Epithelial cell of esophagus (primary cell): Measurements from ENCODE around the gene STAT3.
"Not testable (repeated sequence)": the region's sequence is repeated elsewhere in the genome, so short reads cannot be mapped to it uniquely, and the experiment has no call there.

Experiments
- DNase-seq: peaks from one replicate; pipeline ENCODE4 v3.0.0; 2010; ENCODE audit warnings: low read depth
- H3K4me3 ChIP-seq: 2 replicates; pipeline ENCODE4 v1.5.1; 2011; ENCODE audit warnings: mild to moderate bottlenecking, low read length, control low read depth
- CTCF ChIP-seq: IDR thresholded peaks from 2 replicates; pipeline ENCODE4 v1.5.1; 2011; ENCODE audit warnings: low read depth, mild to moderate bottlenecking, low read length, control low read depth, inconsistent platforms; ENCODE audit not compliant: insufficient read depth; ENCODE audit errors: missing control alignments

Gene STAT3

GRCh38 chr17:42329025-42329976, 58.9 kb downstream of the STAT3 start:
- TF ChIP-seq CTCF: no peak
- H3K4me3 ChIP-seq: no peak overlapping the region
- DNase-seq: peak; percentile 91

- H3K4me3 ChIP-seq: no peak overlapping the region
- peak; percentile 11 for TF ChIP-seq CTCF
- peak; percentile 96 for DNase-seq
Measured at GRCh38 chr17:42325026-42325425, 63.2 kb downstream of the STAT3 start.

- no peak for DNase-seq
- TF ChIP-seq CTCF: no peak
- no peak overlapping the region for H3K4me3 ChIP-seq
Measured at GRCh38 chr17:42323268-42323773, 64.9 kb downstream of the STAT3 start.

- peak; percentile 100 for TF ChIP-seq CTCF
- peak; percentile 93 for DNase-seq
- H3K4me3 ChIP-seq: no peak overlapping the region
Measured at GRCh38 chr17:42322382-42323267, 65.6 kb downstream of the STAT3 start.

GRCh38 chr17:42321555-42321954, 66.7 kb downstream of the STAT3 start:
- DNase-seq: no peak
- TF ChIP-seq CTCF: no peak
- no peak overlapping the region for H3K4me3 ChIP-seq

GRCh38 chr17:42317967-42318366, 70.3 kb downstream of the STAT3 start:
- DNase-seq, H3K4me3 ChIP-seq: not testable (repeated sequence)

- DNase-seq: no peak
- H3K4me3 ChIP-seq: no peak overlapping the region
- no peak for TF ChIP-seq CTCF
Measured at GRCh38 chr17:42317266-42317845, 70.9 kb downstream of the STAT3 start.
